H1 (cell line): ENCODE results near the gene GLMP.

Experiments
- CHD1 ChIP-seq: IDR thresholded peaks from 2 replicates; pipeline ENCODE4 v1.6.1; 2012; ENCODE audit warnings: low read depth, low read length, improper control_type of control experiment
- CREB1 ChIP-seq: IDR thresholded peaks from 2 replicates; pipeline ENCODE4 v1.6.1; 2012; ENCODE audit warnings: inconsistent platforms
- EP300 ChIP-seq, 2 experiments: IDR thresholded peaks; 1 replicate in 1 of 2; 2 replicates in 1 of 2; pipeline ENCODE4 v1.6.1; 2011 to 2012; ENCODE audit warnings: low read depth in 2 of 2, low read length in 2 of 2, mild to moderate bottlenecking in 2 of 2, borderline replicate concordance in 1 of 2, inconsistent platforms in 1 of 2, moderate library complexity in 1 of 2
- KDM1A ChIP-seq: fragments of 200-600, 300-600 bp; sonication (generic); IDR thresholded peaks from 2 replicates; pipeline ENCODE4 v1.7.1; 2016; ENCODE audit warnings: mild to moderate bottlenecking, low read length, borderline replicate concordance
- PHF8 ChIP-seq: fragments of 200-600 bp; sonication (generic); conservative IDR thresholded peaks from 2 replicates; pipeline ENCODE4 v1.7.1; 2012; ENCODE audit warnings: low read depth, mild to moderate bottlenecking, inconsistent platforms, low read length, moderate library complexity
- POLR2A ChIP-seq, 2 experiments: IDR thresholded peaks; 1 replicate in 1 of 2; 2 replicates in 1 of 2; pipeline ENCODE4 v1.6.1; 2011; ENCODE audit warnings: low read depth in 2 of 2, low read length in 2 of 2, mild to moderate bottlenecking in 2 of 2; ENCODE audit errors: control extremely low read depth in 1 of 2
- RAD21 ChIP-seq, 2 experiments: IDR thresholded peaks in 1 of 2; conservative IDR thresholded peaks in 1 of 2; 2 replicates each; pipeline ENCODE4 v1.6.1; 2011; ENCODE audit warnings: low read depth in 2 of 2, low read length in 2 of 2, improper control_type of control experiment in 1 of 2, inconsistent platforms in 1 of 2, mild to moderate bottlenecking in 1 of 2, moderate library complexity in 1 of 2
- SAP30 ChIP-seq: fragments of 300-600 bp; sonication (generic); IDR thresholded peaks from 2 replicates; pipeline ENCODE4 v1.7.1; 2012; ENCODE audit warnings: low read length, moderate library complexity, mild to moderate bottlenecking, inconsistent platforms; ENCODE audit not compliant: insufficient read depth, insufficient replicate concordance
- SIN3A ChIP-seq, 2 experiments: IDR thresholded peaks in 1 of 2; conservative IDR thresholded peaks in 1 of 2; 2 replicates each; pipeline ENCODE4 v1.6.1; 2011 to 2012; ENCODE audit warnings: low read length in 2 of 2, improper control_type of control experiment in 1 of 2, low read depth in 1 of 2, mild to moderate bottlenecking in 1 of 2
- SP1 ChIP-seq: IDR thresholded peaks from 2 replicates; pipeline ENCODE4 v1.6.1; 2011; ENCODE audit warnings: low read depth, low read length
- SUZ12 ChIP-seq: fragments of 200-600 bp; sonication (generic); IDR thresholded peaks from 2 replicates; pipeline ENCODE4 v1.6.1; 2012; ENCODE audit warnings: mild to moderate bottlenecking, inconsistent platforms, low read length, moderate library complexity, mixed read lengths
- TEAD4 ChIP-seq: IDR thresholded peaks from 2 replicates; pipeline ENCODE4 v1.6.1; 2012; ENCODE audit warnings: low read depth, low read length, inconsistent platforms, mixed read lengths
- ZNF274 ChIP-seq: IDR thresholded peaks from 2 replicates; pipeline ENCODE4 v1.7.0; 2012; ENCODE audit warnings: low read length, borderline replicate concordance; ENCODE audit errors: extremely low read depth
- TF ChIP-seq, protein P1 (sequence below), 3 experiments: IDR thresholded peaks; 1 replicate in 2 of 3; 2 replicates in 1 of 3; pipeline versions ENCODE4 v1.5.1 to v1.6.1; 2011; ENCODE audit warnings: low read length in 3 of 3, mild to moderate bottlenecking in 3 of 3, inconsistent platforms in 2 of 3, low read depth in 1 of 3, moderate library complexity in 1 of 3; ENCODE audit not compliant: insufficient read depth in 1 of 3; ENCODE audit errors: control extremely low read depth in 1 of 3

DNA sequence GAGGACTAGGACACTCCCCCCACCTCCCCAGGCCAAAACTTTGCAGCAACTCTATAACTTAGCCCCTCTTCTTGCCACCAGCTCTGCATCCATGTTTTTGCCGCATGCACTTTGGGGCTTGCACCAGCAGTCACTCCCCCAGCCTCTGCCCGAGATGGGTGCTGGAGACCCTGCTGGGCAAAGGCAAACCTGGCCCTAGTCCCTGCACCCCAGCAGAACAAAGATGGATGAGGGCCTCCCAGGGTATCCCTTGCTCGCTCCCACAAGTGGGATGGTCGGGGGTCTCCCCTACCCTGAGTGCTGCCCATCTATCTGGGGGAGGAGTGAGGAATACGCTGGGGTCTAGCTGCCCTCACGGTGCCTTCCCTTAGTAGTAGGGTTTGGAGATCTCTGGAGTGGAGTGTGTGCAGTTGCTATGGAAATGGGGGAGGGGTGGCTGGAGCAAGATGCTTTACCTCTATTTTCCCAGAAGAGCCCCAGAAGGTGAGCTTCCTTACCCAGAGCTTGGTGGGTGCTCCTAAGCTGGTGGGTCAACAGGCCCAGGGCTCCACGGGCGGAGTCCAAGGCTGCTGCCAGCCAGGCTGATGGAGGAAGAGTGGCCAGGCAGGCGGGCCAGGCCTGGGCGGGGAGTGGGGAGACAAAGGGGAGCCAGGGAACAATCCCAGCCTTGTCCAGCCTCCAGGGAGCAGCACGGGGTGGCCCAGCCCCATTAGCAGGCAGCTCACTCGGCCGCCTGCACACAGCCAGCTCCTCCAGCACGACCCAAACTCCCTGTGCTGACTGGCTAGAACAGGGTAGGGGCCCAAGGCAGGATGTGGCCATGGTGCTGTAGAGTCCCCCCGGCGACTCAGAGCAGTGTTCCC lies 47.8 kb downstream of the GLMP start, which contains the start of gene PAQR6:
- TF ChIP-seq ZNF274 (no peak), RAD21 (IDR thresholded peaks at IDR 0.05 in 1 of 2, conservative IDR thresholded peaks at IDR 0.05 in 1 of 2; ENCODE audit: low read depth in 2 of 2, low read length in 2 of 2) (no peak), SUZ12 (no peak), SP1 (no peak), SAP30 (no peak), POLR2A (IDR thresholded peaks at IDR 0.05; ENCODE audit: control extremely low read depth in 1 of 2, low read depth in 2 of 2, low read length in 2 of 2) (no peak; a peak in 1 of 3 replicates), CREB1 (no peak), CHD1 (no peak), KDM1A (no peak), SIN3A (conservative IDR thresholded peaks at IDR 0.05 in 1 of 2, IDR thresholded peaks at IDR 0.05 in 1 of 2; ENCODE audit: low read depth in 1 of 2, low read length in 2 of 2) (no peak), PHF8 (no peak), EP300 (IDR thresholded peaks at IDR 0.05; ENCODE audit: borderline replicate concordance in 1 of 2, low read depth in 2 of 2, low read length in 2 of 2) (no peak), TEAD4 (no peak)
- TF ChIP-seq, protein P1, sequence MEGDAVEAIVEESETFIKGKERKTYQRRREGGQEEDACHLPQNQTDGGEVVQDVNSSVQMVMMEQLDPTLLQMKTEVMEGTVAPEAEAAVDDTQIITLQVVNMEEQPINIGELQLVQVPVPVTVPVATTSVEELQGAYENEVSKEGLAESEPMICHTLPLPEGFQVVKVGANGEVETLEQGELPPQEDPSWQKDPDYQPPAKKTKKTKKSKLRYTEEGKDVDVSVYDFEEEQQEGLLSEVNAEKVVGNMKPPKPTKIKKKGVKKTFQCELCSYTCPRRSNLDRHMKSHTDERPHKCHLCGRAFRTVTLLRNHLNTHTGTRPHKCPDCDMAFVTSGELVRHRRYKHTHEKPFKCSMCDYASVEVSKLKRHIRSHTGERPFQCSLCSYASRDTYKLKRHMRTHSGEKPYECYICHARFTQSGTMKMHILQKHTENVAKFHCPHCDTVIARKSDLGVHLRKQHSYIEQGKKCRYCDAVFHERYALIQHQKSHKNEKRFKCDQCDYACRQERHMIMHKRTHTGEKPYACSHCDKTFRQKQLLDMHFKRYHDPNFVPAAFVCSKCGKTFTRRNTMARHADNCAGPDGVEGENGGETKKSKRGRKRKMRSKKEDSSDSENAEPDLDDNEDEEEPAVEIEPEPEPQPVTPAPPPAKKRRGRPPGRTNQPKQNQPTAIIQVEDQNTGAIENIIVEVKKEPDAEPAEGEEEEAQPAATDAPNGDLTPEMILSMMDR (IDR thresholded peaks at IDR 0.05; ENCODE audit: control extremely low read depth in 1 of 3, insufficient read depth in 1 of 3, low read depth in 1 of 3, low read length in 3 of 3) = no peak
